Omental fat pad (tissue), 4 donors: Measurements from ENCODE around the gene CLEC20A. TPM values are rescaled to one million over a fixed set of nuclear protein-coding genes. Genes with fewer than 3 reads are reported as not detected.

Experiments
- ATAC-seq: fragments of 150-250 bp; one replicate; pipeline ENCODE4 v1.9.1; 2016; ENCODE audit warnings: mild to moderate bottlenecking, moderate library complexity; ENCODE audit not compliant: low FRiP score
- DNase-seq: peaks from one replicate; pipeline ENCODE4 v3.0.0-alpha.2; 2019; ENCODE audit warnings: low spot score
- small RNA-seq: library from RNA; depleted of rRNA; stranded (forward); fragments of <200 nt; gene quantifications from one replicate; pipeline ENCODE3, GENCODE V24; 2016
- total RNA-seq, 4 donors: library from RNA; depleted of rRNA; stranded (reverse); fragments of >200 nt; gene quantifications; one replicate each; pipeline ENCODE4 v1.1.0, GENCODE V29; 2016
- TF ChIP-seq, protein P1 (sequence below), 3 donors: fragments of 450-650 bp; IDR thresholded peaks; one replicate each; pipeline ENCODE4 v1.5.1; 2016 to 2017; ENCODE audit warnings: antibody characterized with exemption in 3 of 3, mild to moderate bottlenecking in 3 of 3, moderate library complexity in 2 of 3

Gene CLEC20A
- total RNA-seq, 4 donors from 2014 or later = not detected

- DNase-seq (no peak), ATAC-seq (no peak)
- TF ChIP-seq, protein P1, sequence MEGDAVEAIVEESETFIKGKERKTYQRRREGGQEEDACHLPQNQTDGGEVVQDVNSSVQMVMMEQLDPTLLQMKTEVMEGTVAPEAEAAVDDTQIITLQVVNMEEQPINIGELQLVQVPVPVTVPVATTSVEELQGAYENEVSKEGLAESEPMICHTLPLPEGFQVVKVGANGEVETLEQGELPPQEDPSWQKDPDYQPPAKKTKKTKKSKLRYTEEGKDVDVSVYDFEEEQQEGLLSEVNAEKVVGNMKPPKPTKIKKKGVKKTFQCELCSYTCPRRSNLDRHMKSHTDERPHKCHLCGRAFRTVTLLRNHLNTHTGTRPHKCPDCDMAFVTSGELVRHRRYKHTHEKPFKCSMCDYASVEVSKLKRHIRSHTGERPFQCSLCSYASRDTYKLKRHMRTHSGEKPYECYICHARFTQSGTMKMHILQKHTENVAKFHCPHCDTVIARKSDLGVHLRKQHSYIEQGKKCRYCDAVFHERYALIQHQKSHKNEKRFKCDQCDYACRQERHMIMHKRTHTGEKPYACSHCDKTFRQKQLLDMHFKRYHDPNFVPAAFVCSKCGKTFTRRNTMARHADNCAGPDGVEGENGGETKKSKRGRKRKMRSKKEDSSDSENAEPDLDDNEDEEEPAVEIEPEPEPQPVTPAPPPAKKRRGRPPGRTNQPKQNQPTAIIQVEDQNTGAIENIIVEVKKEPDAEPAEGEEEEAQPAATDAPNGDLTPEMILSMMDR (IDR thresholded peaks at IDR 0.05) = no peak
Observed at GRCh38 chr1:178434360-178434759, 62.4 kb downstream of the CLEC20A start.

Small RNA genes lying within 50 kb of the gene (small RNA-seq; reads per million reads assigned to genes)
- gene RF00017 = not detected

Other genes starting within 250 kb of the CLEC20A start
- gene TEX35, start 16.1 kb upstream of the CLEC20A start, total RNA-seq = not detected
- 10 to 100 TPM; 13.1 to 32.1 (median 21.4) TPM for gene RALGPS2, start 228.3 kb upstream of the CLEC20A start, total RNA-seq